SK-N-MC (cell line): ENCODE results near the gene GNAS.

Source experiments
- EZH2 ChIP-seq: fragments of 200-600 bp; sonication (generic); IDR thresholded peaks from one replicate; pipeline ENCODE4 v1.6.1; 2017; ENCODE audit warnings: antibody characterized with exemption
- POLR2AphosphoS5 ChIP-seq: IDR thresholded peaks from 2 replicates; pipeline ENCODE4 v1.6.1; 2012; ENCODE audit warnings: mild to moderate bottlenecking, low read depth, low read length, borderline replicate concordance

DNA sequence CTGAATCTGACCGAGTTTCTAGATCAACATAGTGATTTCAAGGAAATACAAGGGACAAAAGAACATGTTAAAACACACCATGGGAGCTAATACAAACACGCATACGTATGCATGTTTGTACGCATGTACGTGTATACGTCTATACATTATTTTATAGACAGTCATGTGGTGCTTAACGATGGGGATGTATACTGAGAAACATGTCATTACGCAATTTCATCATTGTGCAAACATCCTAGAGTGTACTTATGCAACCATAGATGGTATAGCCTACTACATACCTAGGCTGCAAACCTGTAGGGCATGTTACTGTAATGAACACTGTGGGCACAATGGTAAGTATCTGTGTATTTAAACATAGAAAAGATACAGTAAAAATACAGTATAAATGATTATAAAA lies 103.6 kb downstream of the GNAS start:
- TF ChIP-seq POLR2AphosphoS5: no peak
- TF ChIP-seq EZH2: no peak
